GM12878 (cell line): ENCODE data around the gene DCLK2. TPM values are rescaled to one million over a fixed set of nuclear protein-coding genes. Genes with fewer than 3 reads are reported as not detected.

Experiments used
- ATAC-seq: fragments of 200-7000 bp; cut with Tn5 transposase; 3 replicates; pipeline ENCODE4 v1.9.1; 2020; ENCODE audit warnings: mild to moderate bottlenecking, moderate library complexity
- BruUV-seq: library from RNA; stranded (reverse); fragments of 400-500 nt; replicated peaks from 2 replicates; lab custom pipeline; 2021; lab: Mats Ljungman, UMichigan
- CTCF ChIA-PET: fragments of 300-600 bp; sonication (Branson Sonifier 250); formaldehyde crosslinking; extraction: SDS; loops from one replicate; lab custom pipeline; 2021; ENCODE audit warnings: inconsistent platforms; lab: Yijun Ruan, JAX
- POLR2A ChIA-PET: fragments of 350-600 bp; formaldehyde crosslinking; extraction: SDS; loops from one replicate; lab custom pipeline; 2021; ENCODE audit warnings: inconsistent platforms; lab: Charles Lee
- RAD21 ChIA-PET: fragments of 300-600 bp; sonication (Branson Sonifier 250); formaldehyde crosslinking; loops from one replicate; lab custom pipeline; 2023; ENCODE audit warnings: antibody characterized with exemption; ENCODE audit not compliant: unreplicated experiment; lab: Charles Lee
- SMC1A ChIA-PET: fragments of 300-600 bp; sonication (Branson Sonifier 250); formaldehyde crosslinking; loops from one replicate; lab custom pipeline; 2023; ENCODE audit not compliant: unreplicated experiment, uncharacterized antibody; lab: Charles Lee
- DNase-seq: peaks from one replicate; pipeline ENCODE4 v3.0.0-alpha.2; 2011; ENCODE audit warnings: low read depth, low spot score
- FAIRE-seq: peaks from 3 replicates; lab custom pipeline; 2011; peaks lifted over from hg19 to GRCh38; lab: Jason Lieb, UNC
- H2AFZ ChIP-seq: 2 replicates; pipeline ENCODE4 v1.6.0; 2011; ENCODE audit warnings: low read depth, low read length, control low read depth; ENCODE audit not compliant: control insufficient read depth
- H3K27ac ChIP-seq: 2 replicates; pipeline ENCODE4 v1.5.1; 2011; ENCODE audit warnings: control low read depth; ENCODE audit not compliant: control insufficient read depth, insufficient read depth
- H3K27me3 ChIP-seq, 2 experiments: replicated peaks in 1 of 2; 2 replicates each; pipeline versions ENCODE4 v1.6.0 to v1.6.1; 2011; ENCODE audit warnings: low read length in 1 of 2; ENCODE audit not compliant: control insufficient read depth in 2 of 2, insufficient read depth in 2 of 2
- H3K36me3 ChIP-seq, 2 experiments: 2 replicates each; pipeline ENCODE4 v1.5.1; 2011; ENCODE audit warnings: low read length in 1 of 2; ENCODE audit not compliant: control insufficient read depth in 2 of 2, insufficient read depth in 2 of 2
- H3K4me1 ChIP-seq: 2 replicates; pipeline ENCODE4 v1.6.1; 2011; ENCODE audit warnings: mild to moderate bottlenecking, low read length, moderate library complexity, mixed read lengths; ENCODE audit not compliant: control insufficient read depth, insufficient read depth
- H3K4me2 ChIP-seq: 2 replicates; pipeline ENCODE4 v1.6.0; 2011; ENCODE audit warnings: control low read depth; ENCODE audit not compliant: control insufficient read depth, insufficient read depth
- H3K4me3 ChIP-seq: fragments of 200-600 bp; sonication (generic); 2 replicates; pipeline ENCODE4 v1.5.1; 2016
- H3K79me2 ChIP-seq: 2 replicates; pipeline ENCODE4 v1.6.0; 2011; ENCODE audit warnings: low read length; ENCODE audit not compliant: control insufficient read depth, insufficient read depth
- H3K9ac ChIP-seq: 2 replicates; pipeline ENCODE4 v1.8.0; 2011; ENCODE audit warnings: low read length, control low read depth, mixed read lengths; ENCODE audit not compliant: control insufficient read depth, insufficient read depth
- H3K9me3 ChIP-seq: replicated peaks from 3 replicates; pipeline ENCODE4 v1.5.1; 2011; ENCODE audit warnings: mild to moderate bottlenecking, low read length; ENCODE audit not compliant: control insufficient read depth, insufficient read depth
- H4K20me1 ChIP-seq: 2 replicates; pipeline ENCODE4 v1.6.0; 2011; ENCODE audit not compliant: control insufficient read depth, insufficient read depth
- CBX5 ChIP-seq: sonication (generic); IDR thresholded peaks from 2 replicates; pipeline ENCODE4 v1.6.1; 2016; ENCODE audit warnings: low read depth, moderate library complexity, mild to moderate bottlenecking, inconsistent platforms
- NFYA ChIP-seq: IDR thresholded peaks from 2 replicates; pipeline ENCODE4 v1.6.1; 2011; ENCODE audit warnings: low read depth, mild to moderate bottlenecking, low read length, improper control_type of control experiment, borderline replicate concordance
- PAX5 ChIP-seq: IDR thresholded peaks from 2 replicates; pipeline ENCODE4 v1.6.1; 2011; ENCODE audit warnings: low read depth, low read length, borderline replicate concordance
- POLR2AphosphoS2 ChIP-seq: IDR thresholded peaks from 2 replicates; pipeline ENCODE4 v1.6.1; 2011; ENCODE audit warnings: low read depth, mild to moderate bottlenecking, low read length, improper control_type of control experiment, moderate library complexity
- SMARCA5 ChIP-seq: fragments of 450-650 bp; IDR thresholded peaks from 2 replicates; pipeline ENCODE4 v1.6.1; 2017; ENCODE audit warnings: mild to moderate bottlenecking
- TAF1 ChIP-seq: IDR thresholded peaks from 2 replicates; pipeline ENCODE4 v1.6.1; 2011; ENCODE audit warnings: mild to moderate bottlenecking, low read depth, low read length, borderline replicate concordance
- TCF3 ChIP-seq: IDR thresholded peaks from 2 replicates; pipeline ENCODE4 v1.6.1; 2012; ENCODE audit warnings: low read depth, mild to moderate bottlenecking, low read length, borderline replicate concordance; ENCODE audit not compliant: insufficient read depth
- YY1 ChIP-seq: IDR thresholded peaks from 2 replicates; pipeline ENCODE4 v1.6.1; 2011; ENCODE audit warnings: low read depth, mild to moderate bottlenecking, low read length
- WGBS: methylation state at CpG from one replicate; pipeline ENCODE4 v1.1.6; 2016; ENCODE audit warnings: low lambda C conversion rate; ENCODE audit not compliant: insufficient replicate concordance, insufficient coverage; ENCODE audit errors: missing lambda C conversion rate; 5-methylcytosine and 5-hydroxymethylcytosine counted together
- in situ Hi-C: fragments of 300-500 bp; cut with MboI; formaldehyde crosslinking; loops from 9 replicates; pipeline ENCODE4 v1.14.3; 2018; ENCODE audit warnings: mixed read lengths
- intact Hi-C: fragments of 100-400 bp; cut with micrococcal nuclease; formaldehyde crosslinking; loops from one replicate; pipeline ENCODE4 v1.14.2; 2022; ENCODE audit not compliant: unreplicated experiment
- polyA plus RNA-seq, 11 experiments: library from polyadenylated mRNA; depleted of rRNA in 4 of 11; unstranded in 6 of 11; stranded (reverse) in 5 of 11; fragments of >200 nt; fragmentation: Nextera tagmentation in 4 of 11; fragmentation: Illumina TruSeq in 1 of 11; extraction: Ambion mirVana in 4 of 11; extraction: Trizol in 1 of 11; gene quantifications; 1 replicate in 1 of 11; 2 replicates in 10 of 11; pipeline versions ENCODE4 v1.2.1 to v1.2.3, GENCODE V29; 2011 to 2016; ENCODE audit warnings: inconsistent platforms in 2 of 11, missing spikeins in 2 of 11, low read depth in 1 of 11
- total RNA-seq, 4 experiments: library from RNA; depleted of rRNA in 3 of 4; stranded (reverse); fragments of >200 nt in 3 of 4; fragmentation: Illumina TruSeq in 1 of 4; extraction: Trizol in 1 of 4; gene quantifications; 2 replicates each; pipeline versions ENCODE4 v1.2.1 to v1.2.3, GENCODE V29; 2013 to 2021
- TF ChIP-seq, protein P1 (sequence below): IDR thresholded peaks from 2 replicates; pipeline ENCODE4 v1.6.1; 2012; ENCODE audit warnings: improper control_type of control experiment, low read depth, low read length; ENCODE audit not compliant: insufficient replicate concordance

DCLK2 gene
- total and polyA plus RNA-seq, 10 of the 15 experiments (the other 5 are each of a cell fraction or from before 2014, with no cell fraction given): not detected

DNA sequence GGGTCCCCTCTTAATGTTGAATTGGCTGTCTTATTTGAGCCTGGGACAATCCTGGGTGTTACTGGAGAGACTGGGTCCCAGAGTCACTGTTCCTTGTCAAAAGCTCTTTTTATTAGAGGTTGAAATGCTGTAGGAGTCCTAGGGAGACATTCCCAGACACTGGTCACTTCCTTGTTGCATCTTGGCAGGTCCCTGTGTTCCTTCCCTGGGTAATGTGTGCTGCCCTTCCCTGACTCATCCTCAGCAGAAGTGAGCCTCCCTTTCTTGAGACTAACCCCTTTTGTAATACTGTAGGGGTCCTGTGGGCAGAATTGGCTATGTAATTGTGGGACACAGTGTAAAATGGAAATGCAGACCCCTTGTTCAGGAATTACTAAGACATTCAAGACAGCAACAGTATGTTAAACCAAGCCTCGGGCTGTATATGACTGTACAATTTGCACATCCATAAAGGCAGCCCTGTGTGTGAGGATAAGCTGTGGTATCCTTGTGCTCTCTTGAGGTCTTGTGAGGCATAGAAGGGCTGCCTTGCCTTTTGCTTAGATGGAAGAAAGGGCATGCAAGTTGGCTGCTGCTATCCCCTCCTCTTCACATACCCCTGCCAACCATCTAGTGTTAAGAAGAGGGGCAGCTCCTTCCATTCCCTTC, 53.5 kb downstream of the DCLK2 start:
- CTCF ChIA-PET: interaction anchor here (0.6 kb wide), 1 partner anchor 364 kb away, joined by 3 read pairs; no protein-coding TSS in a partner anchor

More for the DNA sequence above, 53.5 kb downstream of the DCLK2 start:
- Histone ChIP-seq H4K20me1 (no peaks in the 10 kb centered on the region), H3K9me3 (no peaks in the 10 kb centered on the region), H3K4me1 (peaks cover 4% of the 10 kb centered on the region; the same call in 1 of the 2 replicates), H3K9ac (no peak overlapping the region), H3K27ac (no peak overlapping the region), H3K27me3 (no peaks in the 10 kb centered on the region; a peak in 2 of 4 replicates), H3K4me2 (no peak overlapping the region), H3K4me3 (no peak overlapping the region), H3K36me3 (no peaks in the 10 kb centered on the region), H3K79me2 (no peaks in the 10 kb centered on the region), H2AFZ (no peak overlapping the region)
- in situ Hi-C loops (no loop called here), intact Hi-C loops (no loop called here)
- SMC1A ChIA-PET: interaction anchor here (0.8 kb wide), 1 partner anchor 14 kb away, joined by 3 read pairs; no protein-coding TSS in a partner anchor
- WGBS: 100% methylated on average over 1 of the region's 1 CpG
- RAD21 ChIA-PET: no interaction called here
- POLR2A ChIA-PET: no interaction called here
- ATAC-seq: no peak
- TF ChIP-seq TCF3 (no peak), NFYA (no peak), POLR2AphosphoS2 (no peak), CBX5 (no peak), YY1 (no peak), SMARCA5 (no peak), TAF1 (no peak), PAX5 (no peak)
- TF ChIP-seq, protein P1, sequence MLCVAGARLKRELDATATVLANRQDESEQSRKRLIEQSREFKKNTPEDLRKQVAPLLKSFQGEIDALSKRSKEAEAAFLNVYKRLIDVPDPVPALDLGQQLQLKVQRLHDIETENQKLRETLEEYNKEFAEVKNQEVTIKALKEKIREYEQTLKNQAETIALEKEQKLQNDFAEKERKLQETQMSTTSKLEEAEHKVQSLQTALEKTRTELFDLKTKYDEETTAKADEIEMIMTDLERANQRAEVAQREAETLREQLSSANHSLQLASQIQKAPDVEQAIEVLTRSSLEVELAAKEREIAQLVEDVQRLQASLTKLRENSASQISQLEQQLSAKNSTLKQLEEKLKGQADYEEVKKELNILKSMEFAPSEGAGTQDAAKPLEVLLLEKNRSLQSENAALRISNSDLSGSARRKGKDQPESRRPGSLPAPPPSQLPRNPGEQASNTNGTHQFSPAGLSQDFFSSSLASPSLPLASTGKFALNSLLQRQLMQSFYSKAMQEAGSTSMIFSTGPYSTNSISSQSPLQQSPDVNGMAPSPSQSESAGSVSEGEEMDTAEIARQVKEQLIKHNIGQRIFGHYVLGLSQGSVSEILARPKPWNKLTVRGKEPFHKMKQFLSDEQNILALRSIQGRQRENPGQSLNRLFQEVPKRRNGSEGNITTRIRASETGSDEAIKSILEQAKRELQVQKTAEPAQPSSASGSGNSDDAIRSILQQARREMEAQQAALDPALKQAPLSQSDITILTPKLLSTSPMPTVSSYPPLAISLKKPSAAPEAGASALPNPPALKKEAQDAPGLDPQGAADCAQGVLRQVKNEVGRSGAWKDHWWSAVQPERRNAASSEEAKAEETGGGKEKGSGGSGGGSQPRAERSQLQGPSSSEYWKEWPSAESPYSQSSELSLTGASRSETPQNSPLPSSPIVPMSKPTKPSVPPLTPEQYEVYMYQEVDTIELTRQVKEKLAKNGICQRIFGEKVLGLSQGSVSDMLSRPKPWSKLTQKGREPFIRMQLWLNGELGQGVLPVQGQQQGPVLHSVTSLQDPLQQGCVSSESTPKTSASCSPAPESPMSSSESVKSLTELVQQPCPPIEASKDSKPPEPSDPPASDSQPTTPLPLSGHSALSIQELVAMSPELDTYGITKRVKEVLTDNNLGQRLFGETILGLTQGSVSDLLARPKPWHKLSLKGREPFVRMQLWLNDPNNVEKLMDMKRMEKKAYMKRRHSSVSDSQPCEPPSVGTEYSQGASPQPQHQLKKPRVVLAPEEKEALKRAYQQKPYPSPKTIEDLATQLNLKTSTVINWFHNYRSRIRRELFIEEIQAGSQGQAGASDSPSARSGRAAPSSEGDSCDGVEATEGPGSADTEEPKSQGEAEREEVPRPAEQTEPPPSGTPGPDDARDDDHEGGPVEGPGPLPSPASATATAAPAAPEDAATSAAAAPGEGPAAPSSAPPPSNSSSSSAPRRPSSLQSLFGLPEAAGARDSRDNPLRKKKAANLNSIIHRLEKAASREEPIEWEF: no peak
- no TSS peak for BruUV-seq
- no peak for FAIRE-seq
- no peak for DNase-seq
